HG02642 (cell line): ENCODE measurements around the gene RBM20.
A peak's percentile ranks its signal among the peaks of the same experiment; 100 is the strongest.
"Not testable (repeated sequence)": the region's sequence is repeated elsewhere in the genome, so short reads cannot be mapped to it uniquely, and the experiment has no call there.

Experiments
- ATAC-seq: cut with Tn5 transposase; IDR thresholded peaks from one replicate; pipeline ENCODE4 v1.9.1; 2021; ENCODE audit warnings: mild to moderate bottlenecking; ENCODE audit not compliant: unreplicated experiment, poor library complexity

The RBM20 gene

GRCh38 chr10:110756876-110757275, 112.7 kb downstream of the RBM20 start:
- ATAC-seq = no peak

- no peak for ATAC-seq
These were observed 113.5 kb downstream of the RBM20 start for GRCh38 chr10:110757586-110757985.

- ATAC-seq = no peak
These were observed 114.1 kb downstream of the RBM20 start for GRCh38 chr10:110758128-110758765.

- no peak for ATAC-seq
These were observed 114.8 kb downstream of the RBM20 start for GRCh38 chr10:110758898-110759297.

- no peak for ATAC-seq
These were observed 115.4 kb downstream of the RBM20 start for GRCh38 chr10:110759523-110759922.

- no peak for ATAC-seq
These were observed 118.1 kb downstream of the RBM20 start for GRCh38 chr10:110762109-110762848.

GRCh38 chr10:110762849-110763211, 118.7 kb downstream of the RBM20 start:
- no peak for ATAC-seq

- no peak for ATAC-seq
These were observed 120.2 kb downstream of the RBM20 start for GRCh38 chr10:110764378-110764777.

GRCh38 chr10:110764793-110765512, 120.8 kb downstream of the RBM20 start:
- ATAC-seq = no peak

- ATAC-seq = no peak
These were observed 121.6 kb downstream of the RBM20 start for GRCh38 chr10:110765513-110766319.

GRCh38 chr10:110767601-110768000, 123.5 kb downstream of the RBM20 start:
- not testable (repeated sequence) for ATAC-seq

- no peak for ATAC-seq
These were observed 126.1 kb downstream of the RBM20 start for GRCh38 chr10:110770243-110770642.

GRCh38 chr10:110771486-110771885, 127.3 kb downstream of the RBM20 start:
- ATAC-seq = no peak

- ATAC-seq = no peak
These were observed 127.9 kb downstream of the RBM20 start for GRCh38 chr10:110771991-110772390.

GRCh38 chr10:110772454-110773025, 128.4 kb downstream of the RBM20 start:
- ATAC-seq = no peak

- ATAC-seq = no peak
These were observed 129.5 kb downstream of the RBM20 start for GRCh38 chr10:110773693-110774068.

GRCh38 chr10:110774069-110775019, 130.2 kb downstream of the RBM20 start:
- ATAC-seq = peak; percentile 98

GRCh38 chr10:110775020-110775375, 130.9 kb downstream of the RBM20 start:
- ATAC-seq = no peak

- no peak for ATAC-seq
These were observed 131.3 kb downstream of the RBM20 start for GRCh38 chr10:110775406-110775805.
